Heart left ventricle (tissue), 13 donors: ENCODE results near the gene DNAH14.
"Not testable (repeated sequence)": the region's sequence is repeated elsewhere in the genome, so short reads cannot be mapped to it uniquely, and the experiment has no call there.

Experiments
- CTCF ChIP-seq, 12 donors: fragments of 200-600 bp; sonication (generic) in 4 of 12; IDR thresholded peaks; one replicate each; pipeline versions ENCODE4 v1.5.0 to v1.8.0; 2018 to 2022; ENCODE audit warnings: antibody characterized with exemption in 12 of 12, mild to moderate bottlenecking in 5 of 12
- POLR2A ChIP-seq, 2 donors: fragments of 450-650 bp; IDR thresholded peaks; one replicate each; pipeline ENCODE4 v1.6.1; 2017; ENCODE audit warnings: antibody characterized with exemption in 2 of 2, mild to moderate bottlenecking in 2 of 2, moderate library complexity in 2 of 2
- donor health status: ischemic (EF 13 %, LVEDD 7.1; RV severe dilation, severe dysfunction).
- donor health status: DM: no; HTN: yes; CAD: no.
- donor health status: DM: no; HTN: no; CAD: no.
- donor health status: ischemic (EF 25% LVEDD 6.9; RV normal size, moderate dysfunction).
- donor health status: ischemic (EF 25% LVEDD 5.7; RV mildly dilated, moderate dysfunction).
- donor health status: ischemic (EF 35%, LVEDD 5.7; RV mildly dilated, moderate dysfunction).
- donor health status: nonischemic (EF 11% LVEDD 7.7; RV severe dilation, severe dysfunction).
- donor health status: DM: yes; HTN: yes; CAD: no.
- donor health status: PGD.
- donor health status: ischemic (EF 29% LVEDD 5.4; RV normal size, mild dysfunction).
- donor health status: nonischemic (EF 23%, LVEDD 6.1; RV moderate dilation, normal function).

- not testable (repeated sequence) for TF ChIP-seq CTCF, POLR2A (IDR thresholded peaks at IDR 0.05)
These were observed 1.8 kb upstream of the DNAH14 start for GRCh38 chr1:224927631-224928030.
